GM21360 (cell line): ENCODE measurements around the gene PLCB1.
A peak's percentile ranks its signal among the peaks of the same experiment; 100 is the strongest.

Experiments
- ATAC-seq: cut with Tn5 transposase; IDR thresholded peaks from one replicate; pipeline ENCODE4 v1.9.1; 2021; ENCODE audit warnings: mild to moderate bottlenecking, moderate library complexity; ENCODE audit not compliant: unreplicated experiment

The PLCB1 gene

GRCh38 chr20:8293750-8294149 lies 161.7 kb downstream of the PLCB1 start:
- no peak for ATAC-seq

GRCh38 chr20:8296536-8296935 lies 164.5 kb downstream of the PLCB1 start:
- no peak for ATAC-seq

- no peak for ATAC-seq
Observed at GRCh38 chr20:8298426-8299043, 166.5 kb downstream of the PLCB1 start.

- ATAC-seq, result no peak
Observed at GRCh38 chr20:8299921-8300320, 167.9 kb downstream of the PLCB1 start.

GRCh38 chr20:8301655-8302054 lies 169.6 kb downstream of the PLCB1 start:
- ATAC-seq, result no peak

- no peak for ATAC-seq
Observed at GRCh38 chr20:8303651-8304050, 171.6 kb downstream of the PLCB1 start.

GRCh38 chr20:8304124-8304816 lies 172.2 kb downstream of the PLCB1 start:
- no peak for ATAC-seq

- ATAC-seq, result peak; percentile 90
Observed at GRCh38 chr20:8305449-8305978, 173.4 kb downstream of the PLCB1 start.

- ATAC-seq, result no peak
Observed at GRCh38 chr20:8306937-8307336, 174.9 kb downstream of the PLCB1 start.

GRCh38 chr20:8309634-8310033 lies 177.6 kb downstream of the PLCB1 start:
- ATAC-seq, result no peak

GRCh38 chr20:8310618-8311017 lies 178.6 kb downstream of the PLCB1 start:
- no peak for ATAC-seq

- ATAC-seq, result no peak
Observed at GRCh38 chr20:8313073-8313472, 181.0 kb downstream of the PLCB1 start.

- no peak for ATAC-seq
Observed at GRCh38 chr20:8315639-8316573, 183.8 kb downstream of the PLCB1 start.

GRCh38 chr20:8317448-8317847 lies 185.4 kb downstream of the PLCB1 start:
- ATAC-seq, result no peak

- ATAC-seq, result no peak
Observed at GRCh38 chr20:8318965-8319625, 187.0 kb downstream of the PLCB1 start.

- no peak for ATAC-seq
Observed at GRCh38 chr20:8320306-8320705, 188.2 kb downstream of the PLCB1 start.

- no peak for ATAC-seq
Observed at GRCh38 chr20:8321001-8321400, 188.9 kb downstream of the PLCB1 start.

GRCh38 chr20:8322662-8323217 lies 190.7 kb downstream of the PLCB1 start:
- no peak for ATAC-seq

GRCh38 chr20:8326191-8326590 lies 194.1 kb downstream of the PLCB1 start:
- no peak for ATAC-seq

GRCh38 chr20:8326899-8327298 lies 194.8 kb downstream of the PLCB1 start:
- ATAC-seq, result no peak

GRCh38 chr20:8328189-8328588 lies 196.1 kb downstream of the PLCB1 start:
- no peak for ATAC-seq
